HEK293 (cell line): Measurements from ENCODE around the gene ARV1.

Experiments used
- CTCF ChIA-PET: fragments of 350-600 bp; formaldehyde crosslinking; extraction: SDS; loops from one replicate; lab custom pipeline; 2021; ENCODE audit warnings: antibody characterized with exemption; lab: Yijun Ruan, JAX
- POLR2A ChIA-PET: fragments of 300-600 bp; formaldehyde crosslinking; extraction: SDS; loops from one replicate; lab custom pipeline; 2020; ENCODE audit warnings: antibody characterized with exemption, inconsistent platforms; lab: Yijun Ruan, JAX
- H3K27ac ChIP-seq: fragments of 200-500 bp; sonication (Bioruptor generic); 2 replicates; pipeline ENCODE4 v1.5.1; 2014; ENCODE audit warnings: low read depth, low read length, control low read depth, inconsistent platforms; ENCODE audit errors: extremely low read depth
- H3K36me3 ChIP-seq, 2 experiments: fragments of 200-500 bp in 1 of 2; sonication (Bioruptor generic) in 1 of 2; 1 replicate in 1 of 2; 2 replicates in 1 of 2; pipeline ENCODE4 v1.5.1; 2014 to 2017; ENCODE audit warnings: inconsistent platforms in 2 of 2, low read length in 2 of 2; ENCODE audit not compliant: control insufficient read depth in 2 of 2, insufficient read depth in 1 of 2
- H3K4me1 ChIP-seq: fragments of 200-500 bp; sonication (Bioruptor generic); 2 replicates; pipeline ENCODE4 v1.5.1; 2014; ENCODE audit warnings: mild to moderate bottlenecking, low read length, inconsistent platforms; ENCODE audit not compliant: control insufficient read depth, insufficient read depth
- H3K4me3 ChIP-seq: 2 replicates; pipeline ENCODE4 v1.5.1; 2011; ENCODE audit warnings: low read depth, mild to moderate bottlenecking, control low read depth, low read length, moderate library complexity
- H3K9me3 ChIP-seq: fragments of 200-500 bp; sonication (Bioruptor generic); 2 replicates; pipeline ENCODE4 v1.5.1; 2014; ENCODE audit warnings: low read depth, low read length, inconsistent platforms; ENCODE audit not compliant: control insufficient read depth, insufficient read depth
- BCL11A ChIP-seq: fragments of 450-650 bp; formaldehyde crosslinking; IDR thresholded peaks from 2 replicates; pipeline ENCODE4 v1.5.1; 2016; ENCODE audit warnings: low read depth, missing biosample characterization, missing genetic modification characterization
- ELK4 ChIP-seq: IDR thresholded peaks from 2 replicates; pipeline ENCODE4 v1.6.1; 2011; ENCODE audit warnings: mild to moderate bottlenecking, low read depth, low read length, borderline replicate concordance
- GLI2 ChIP-seq: fragments of 450-650 bp; formaldehyde crosslinking; IDR thresholded peaks from 2 replicates; pipeline ENCODE4; 2017; ENCODE audit warnings: missing biosample characterization, missing genetic modification characterization, low read depth, borderline replicate concordance
- KLF16 ChIP-seq: fragments of 450-650 bp; formaldehyde crosslinking; IDR thresholded peaks from 2 replicates; pipeline ENCODE4 v1.5.1; 2017; ENCODE audit warnings: missing biosample characterization, missing genetic modification characterization
- PBX3 ChIP-seq: sonication (generic); formaldehyde crosslinking; IDR thresholded peaks from 2 replicates; pipeline ENCODE4 v1.8.1; 2022; ENCODE audit warnings: mild to moderate bottlenecking, moderate library complexity, missing genetic modification reagents
- PRDM1 ChIP-seq: fragments of 450-650 bp; formaldehyde crosslinking; IDR thresholded peaks from 2 replicates; pipeline ENCODE4; 2016; ENCODE audit warnings: missing biosample characterization, missing genetic modification characterization
- WT1 ChIP-seq: fragments of 450-650 bp; formaldehyde crosslinking; IDR thresholded peaks from 2 replicates; pipeline ENCODE4 v1.5.1; 2016; ENCODE audit warnings: missing biosample characterization, missing genetic modification characterization
- ZBTB10 ChIP-seq: fragments of 450-650 bp; formaldehyde crosslinking; IDR thresholded peaks from 2 replicates; pipeline ENCODE4 v1.5.1; 2016; ENCODE audit warnings: missing biosample characterization, missing genetic modification characterization
- ZEB2 ChIP-seq: fragments of 450-650 bp; formaldehyde crosslinking; IDR thresholded peaks from 2 replicates; pipeline ENCODE4 v1.5.1; 2016; ENCODE audit warnings: missing biosample characterization, missing genetic modification characterization
- ZNF140 ChIP-seq: fragments of 450-650 bp; formaldehyde crosslinking; IDR thresholded peaks from 2 replicates; pipeline ENCODE4 v1.5.1; 2016; ENCODE audit warnings: missing biosample characterization, missing genetic modification characterization
- ZNF221 ChIP-seq: fragments of 450-650 bp; formaldehyde crosslinking; IDR thresholded peaks from 2 replicates; pipeline ENCODE4 v1.5.1; 2017; ENCODE audit warnings: missing biosample characterization, missing genetic modification characterization, borderline replicate concordance
- ZNF239 ChIP-seq: fragments of 450-650 bp; formaldehyde crosslinking; IDR thresholded peaks from 2 replicates; pipeline ENCODE4 v1.5.1; 2016; ENCODE audit warnings: missing biosample characterization, missing genetic modification characterization
- ZNF341 ChIP-seq: fragments of 450-650 bp; formaldehyde crosslinking; IDR thresholded peaks from 2 replicates; pipeline ENCODE4; 2016; ENCODE audit warnings: low read depth, missing biosample characterization, missing genetic modification characterization
- ZNF366 ChIP-seq: fragments of 450-650 bp; formaldehyde crosslinking; conservative IDR thresholded peaks from 2 replicates; pipeline ENCODE4 v1.5.1; 2016; ENCODE audit warnings: missing biosample characterization, missing genetic modification characterization
- ZNF433 ChIP-seq: fragments of 450-650 bp; formaldehyde crosslinking; IDR thresholded peaks from 2 replicates; pipeline ENCODE4 v1.5.1; 2016; ENCODE audit warnings: missing biosample characterization, missing genetic modification characterization, low read depth
- ZNF530 ChIP-seq: fragments of 450-650 bp; formaldehyde crosslinking; IDR thresholded peaks from 2 replicates; pipeline ENCODE4 v1.5.1; 2016; ENCODE audit warnings: low read depth, missing biosample characterization, missing genetic modification characterization
- ZNF548 ChIP-seq: fragments of 450-650 bp; formaldehyde crosslinking; IDR thresholded peaks from 2 replicates; pipeline ENCODE4 v1.5.1; 2016; ENCODE audit warnings: missing biosample characterization, missing genetic modification characterization
- ZNF624 ChIP-seq: fragments of 450-650 bp; formaldehyde crosslinking; IDR thresholded peaks from 2 replicates; pipeline ENCODE4 v1.5.1; 2017; ENCODE audit warnings: missing biosample characterization, missing genetic modification characterization
- ZNF654 ChIP-seq: fragments of 450-650 bp; formaldehyde crosslinking; IDR thresholded peaks from 2 replicates; pipeline ENCODE4 v1.5.1; 2016; ENCODE audit warnings: low read depth, missing biosample characterization, missing genetic modification characterization
- ZNF660 ChIP-seq: fragments of 450-650 bp; IDR thresholded peaks from 2 replicates; pipeline ENCODE4 v1.5.1; 2018; ENCODE audit warnings: missing biosample characterization, mild to moderate bottlenecking, missing genetic modification characterization
- ZNF692 ChIP-seq: fragments of 450-650 bp; formaldehyde crosslinking; IDR thresholded peaks from 2 replicates; pipeline ENCODE4 v1.5.1; 2016; ENCODE audit warnings: missing biosample characterization, missing genetic modification characterization
- ZNF843 ChIP-seq: fragments of 450-650 bp; formaldehyde crosslinking; IDR thresholded peaks from 2 replicates; pipeline ENCODE4 v1.5.1; 2016; ENCODE audit warnings: missing biosample characterization, missing genetic modification characterization
- ZSCAN18 ChIP-seq: fragments of 450-650 bp; formaldehyde crosslinking; IDR thresholded peaks from 2 replicates; pipeline ENCODE4 v1.5.1; 2016; ENCODE audit warnings: missing biosample characterization, missing genetic modification characterization

ARV1 gene

GRCh38 chr1:230978491-230979388, at the start of gene ARV1, which contains the start of gene TTC13:
ARV1 (plus strand) TSS chr1:230979094; CDS start chr1:230979106, 12 bp downstream.
TTC13 (minus strand) TSS chr1:230978861; CDS start chr1:230978830, 31 bp downstream.
- peaks cover 6% of the 10 kb centered on the region; the same call in 1 of the 2 replicates for H3K4me1 ChIP-seq
- peak within 1 kb of the TSS; percentile 83 for H3K27ac ChIP-seq
- POLR2A ChIA-PET: interaction anchor here (0.7 to 1.6 kb wide), 9 partner anchors 8 to 359 kb away, joined by 3 to 7 read pairs (median 4); partner anchors contain the start of genes EXOC8 and SPRTN
- CTCF ChIA-PET: interaction anchor here (0.6 to 2.1 kb wide), 15 partner anchors 9 to 1488 kb away, joined by 3 to 11 read pairs (median 3); no protein-coding TSS in a partner anchor
- peaks cover 13 to 37% of the 10 kb centered on the region in 2 experiments for H3K36me3 ChIP-seq
- peak within 1 kb of the TSS; percentile 61 for H3K4me3 ChIP-seq
- no peaks in the 10 kb centered on the region for H3K9me3 ChIP-seq
- TF ChIP-seq ZNF366 (tag by site-specific recombination) (no peak), ZNF221 (tag by site-specific recombination) (no peak), ZNF692 (tag by site-specific recombination) (peak; percentile 85), ZNF530 (tag by site-specific recombination) (no peak), PBX3 (CRISPR knock-in tag) (peak; percentile 66; the same call in 1 of the 2 replicates), BCL11A (tag by site-specific recombination) (peak; percentile 88), PRDM1 (tag by site-specific recombination) (no peak), ZNF660 (tag by site-specific recombination) (peak; percentile 39), ZSCAN18 (tag by site-specific recombination) (no peak), ZNF624 (no peak), KLF16 (tag by site-specific recombination) (peak; percentile 92), ZNF433 (tag by site-specific recombination) (no peak), ZEB2 (tag by site-specific recombination) (peak; percentile 99), ZNF239 (no peak), ZBTB10 (tag by site-specific recombination) (peak; percentile 87), ZNF654 (tag by site-specific recombination) (no peak), ZNF548 (tag by site-specific recombination) (no peak), ZNF843 (tag by site-specific recombination) (peak; percentile 73), ELK4 (peak; percentile 96), ZNF140 (tag by site-specific recombination) (no peak), ZNF341 (tag by site-specific recombination) (peak; percentile 96), WT1 (peak; percentile 57; the same call in 1 of the 2 replicates), GLI2 (tag by site-specific recombination) (no peak)
